HG03060 (cell line): ENCODE measurements around the gene DLG3.

Experiments
- ATAC-seq: cut with Tn5 transposase; IDR thresholded peaks from one replicate; pipeline ENCODE4 v1.9.1; 2021; ENCODE audit warnings: low read depth, moderate number of reproducible peaks; ENCODE audit not compliant: unreplicated experiment

The DLG3 gene

GRCh38 chrX:70437011-70437410 is 7.6 kb upstream of the DLG3 start:
- ATAC-seq: no peak

- ATAC-seq: no peak
Measured at GRCh38 chrX:70437921-70438665, 6.5 kb upstream of the DLG3 start.

- ATAC-seq: no peak
Measured at GRCh38 chrX:70439016-70439415, 5.6 kb upstream of the DLG3 start.

GRCh38 chrX:70442224-70442623 is 2.4 kb upstream of the DLG3 start:
- no peak for ATAC-seq

- no peak for ATAC-seq
Measured at GRCh38 chrX:70444946-70445656, 466 bp downstream of the DLG3 start.

- ATAC-seq: no peak
Measured at GRCh38 chrX:70445951-70446350, 1.3 kb downstream of the DLG3 start.

- ATAC-seq: no peak
Measured at GRCh38 chrX:70446380-70447350, 2.0 kb downstream of the DLG3 start.

- ATAC-seq: no peak
Measured at GRCh38 chrX:70449457-70449966, 4.9 kb downstream of the DLG3 start.

GRCh38 chrX:70452143-70452733 is 7.6 kb downstream of the DLG3 start:
- no peak for ATAC-seq

GRCh38 chrX:70453024-70453618 is 8.5 kb downstream of the DLG3 start:
- ATAC-seq: no peak

GRCh38 chrX:70454441-70455365 is 10.1 kb downstream of the DLG3 start:
- ATAC-seq: no peak

GRCh38 chrX:70455366-70456202 is 10.9 kb downstream of the DLG3 start:
- ATAC-seq: no peak

GRCh38 chrX:70456256-70456655 is 11.6 kb downstream of the DLG3 start:
- ATAC-seq: no peak

GRCh38 chrX:70461026-70461425 is 16.4 kb downstream of the DLG3 start:
- ATAC-seq: no peak

- ATAC-seq: no peak
Measured at GRCh38 chrX:70464051-70464450, 19.4 kb downstream of the DLG3 start.

GRCh38 chrX:70466968-70467367 is 22.3 kb downstream of the DLG3 start:
- no peak for ATAC-seq

- ATAC-seq: no peak
Measured at GRCh38 chrX:70468709-70469108, 24.1 kb downstream of the DLG3 start.

- no peak for ATAC-seq
Measured at GRCh38 chrX:70470850-70471289, 26.2 kb downstream of the DLG3 start.
